Measurements from ENCODE around the gene C1QL2. TPM values are rescaled to one million over a fixed set of nuclear protein-coding genes. Genes with fewer than 3 reads are reported as not detected.

The C1QL2 gene
- polyA plus RNA-seq, 4 donors = not detected

DNA sequence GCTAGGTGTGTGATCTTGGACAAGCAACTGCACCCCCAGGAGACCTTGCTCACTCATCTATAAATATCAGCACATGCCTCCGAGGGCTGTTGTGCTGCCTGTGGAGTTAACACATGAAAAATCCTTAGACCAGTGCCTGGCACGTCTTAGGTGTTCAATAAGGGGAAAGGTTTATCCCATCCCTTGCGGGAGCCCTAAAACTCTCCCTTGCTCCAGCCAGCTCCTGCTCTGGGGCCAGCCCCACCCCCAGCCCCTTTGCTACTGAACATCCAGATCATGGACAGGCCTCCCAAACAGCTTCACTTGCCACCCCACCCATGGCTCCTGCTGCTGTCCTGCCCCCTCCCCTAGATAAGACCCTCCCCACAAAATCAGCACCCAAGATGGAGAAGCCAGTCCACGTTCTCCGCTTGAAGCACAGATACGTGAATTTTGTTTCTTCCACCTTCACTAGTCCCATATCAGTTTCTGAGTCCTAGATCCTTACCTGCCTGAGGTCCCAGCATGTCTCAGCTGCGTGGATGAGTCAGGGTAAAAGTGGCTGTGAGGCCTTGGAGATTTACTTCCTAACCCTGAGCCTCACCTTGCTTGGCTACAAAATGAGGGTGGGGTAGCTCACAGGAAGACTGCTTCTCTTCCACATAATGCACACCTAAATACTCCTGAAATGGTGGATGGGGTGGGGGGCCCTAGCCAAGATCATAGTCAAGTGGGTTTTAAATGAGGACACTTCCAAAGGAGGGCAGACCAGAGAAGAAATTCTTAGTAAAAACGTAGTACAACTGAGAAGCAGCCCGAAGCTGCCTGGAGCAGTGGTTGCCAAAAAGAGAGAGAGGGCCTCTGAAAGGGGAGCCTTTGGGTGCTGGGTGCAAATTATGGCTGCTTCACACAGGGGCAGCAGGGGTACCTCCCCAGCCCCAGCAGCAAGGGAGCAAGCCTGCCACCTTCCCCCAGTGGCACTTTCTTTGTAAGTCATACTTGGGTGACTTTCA is 40.4 kb downstream of the C1QL2 start:
- DNase-seq (no peak), FAIRE-seq (no peak)
- H3K36me3 ChIP-seq (ENCODE audit: control insufficient read depth in 3 of 3, insufficient read depth in 2 of 3, low read depth in 1 of 3, low read length in 3 of 3) = no peaks in the 10 kb centered on the region
- no peak overlapping the region for H3K4me3 ChIP-seq (ENCODE audit: low read depth in 1 of 3, low read length in 3 of 3)
- H3K9me3 ChIP-seq (ENCODE audit: control insufficient read depth in 2 of 2, insufficient read depth in 1 of 2, low read depth in 1 of 2, low read length in 1 of 2) = no peaks in the 10 kb centered on the region
- H3K27me3 ChIP-seq (ENCODE audit: control insufficient read depth in 3 of 3, insufficient read depth in 3 of 3, low read length in 3 of 3) = peaks cover 0 to 6% (median 1%) of the 10 kb centered on the region in 3 donors
- no peak overlapping the region for H3K27ac ChIP-seq (ENCODE audit: low read depth in 1 of 3, low read length in 2 of 3)
- no peaks in the 10 kb centered on the region for H3K4me1 ChIP-seq (ENCODE audit: control insufficient read depth in 3 of 3, insufficient read depth in 2 of 3, low read depth in 1 of 3, low read length in 2 of 3)
- WGBS, 3 donors = 65 to 71% (median 67%) methylated on average over 9 of the region's 9 CpGs

DNA sequence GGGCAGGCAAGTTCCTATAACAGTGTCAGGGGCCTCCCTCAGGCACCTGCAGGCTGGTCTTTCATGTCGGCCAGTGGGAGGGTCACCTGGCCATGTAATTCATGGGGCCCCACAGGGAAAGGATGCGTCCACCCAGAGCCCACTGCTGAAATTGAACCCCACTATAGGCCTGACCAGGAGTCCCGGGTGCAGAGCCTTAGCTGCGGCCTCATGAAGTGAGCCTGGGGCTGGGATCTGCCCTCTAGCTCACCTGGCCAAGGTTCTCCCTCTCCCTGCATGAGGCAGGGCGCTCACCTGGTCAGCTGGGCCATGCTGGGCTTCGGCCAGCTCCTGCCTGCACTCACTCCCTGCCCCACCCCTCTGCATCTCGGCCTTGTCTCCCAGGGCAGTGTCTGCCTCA is 41.1 kb downstream of the C1QL2 start:
- DNase-seq (no peak), FAIRE-seq (no peak)
- no peaks in the 10 kb centered on the region for H3K4me1 ChIP-seq (ENCODE audit: control insufficient read depth in 3 of 3, insufficient read depth in 2 of 3, low read depth in 1 of 3, low read length in 2 of 3)
- peaks cover 0 to under 1% of the 10 kb centered on the region in 2 donors for H3K9me3 ChIP-seq (ENCODE audit: control insufficient read depth in 2 of 2, insufficient read depth in 1 of 2, low read depth in 1 of 2, low read length in 1 of 2)
- 63 to 75% (median 63%) methylated on average over 6 to 7 of the region's 7 CpGs for WGBS, 3 donors
- no peaks in the 10 kb centered on the region for H3K36me3 ChIP-seq (ENCODE audit: control insufficient read depth in 3 of 3, insufficient read depth in 2 of 3, low read depth in 1 of 3, low read length in 3 of 3)
- peaks cover 0 to 6% (median 3%) of the 10 kb centered on the region in 3 donors for H3K27me3 ChIP-seq (ENCODE audit: control insufficient read depth in 3 of 3, insufficient read depth in 3 of 3, low read length in 3 of 3)
- H3K27ac ChIP-seq (ENCODE audit: low read depth in 1 of 3, low read length in 2 of 3) = no peak overlapping the region
- H3K4me3 ChIP-seq (ENCODE audit: low read depth in 1 of 3, low read length in 3 of 3) = no peak overlapping the region

DNA sequence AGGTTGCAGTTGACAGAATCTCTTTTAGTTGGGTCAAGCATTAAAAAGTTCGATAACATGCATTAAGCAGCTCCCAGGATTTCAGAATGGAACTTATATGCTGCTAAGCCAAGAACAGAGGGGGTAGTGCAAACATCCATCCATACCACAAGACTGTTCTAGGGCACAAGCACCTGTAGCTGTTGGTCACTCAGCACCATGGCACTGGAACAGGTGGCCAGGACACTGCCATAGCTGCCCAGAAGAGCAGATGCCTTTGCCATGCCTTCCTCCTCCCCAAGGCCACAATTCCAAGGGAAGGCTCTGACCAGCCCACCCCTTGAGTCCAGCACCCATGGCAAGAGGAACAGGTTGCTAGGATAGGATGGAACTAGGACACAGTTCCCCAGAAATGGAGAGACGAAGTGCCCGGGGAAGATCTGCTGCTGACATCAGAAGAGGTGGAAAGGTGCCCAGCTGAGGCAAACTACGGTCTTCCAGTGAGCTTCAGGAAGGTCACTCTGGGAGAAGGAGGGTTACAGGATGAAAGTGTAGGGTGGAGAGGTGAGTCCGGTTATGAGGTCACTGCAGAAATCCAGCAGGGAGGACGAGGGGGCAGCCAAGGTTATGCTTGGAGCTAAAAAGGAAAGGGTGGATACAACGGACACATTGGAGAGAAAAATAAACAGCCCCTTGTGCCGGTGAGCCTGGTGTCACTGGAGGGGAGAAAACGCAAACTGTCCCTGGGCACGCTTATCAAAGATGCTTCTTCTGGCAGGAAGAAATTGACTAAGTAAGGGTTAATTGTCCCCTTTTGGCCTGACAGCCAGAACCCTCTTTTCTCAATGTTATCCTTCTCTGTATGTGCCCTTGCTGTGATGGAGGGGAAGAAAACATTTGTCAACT is 41.9 kb downstream of the C1QL2 start:
- no peak overlapping the region for H3K27ac ChIP-seq (ENCODE audit: low read depth in 1 of 3, low read length in 2 of 3)
- 68 to 74% (median 73%) methylated on average over 10 of the region's 10 CpGs for WGBS, 3 donors
- no peaks in the 10 kb centered on the region for H3K36me3 ChIP-seq (ENCODE audit: control insufficient read depth in 3 of 3, insufficient read depth in 2 of 3, low read depth in 1 of 3, low read length in 3 of 3)
- FAIRE-seq = no peak
- DNase-seq = no peak
- peaks cover 0 to 4% of the 10 kb centered on the region in 2 donors for H3K9me3 ChIP-seq (ENCODE audit: control insufficient read depth in 2 of 2, insufficient read depth in 1 of 2, low read depth in 1 of 2, low read length in 1 of 2)
- H3K27me3 ChIP-seq (ENCODE audit: control insufficient read depth in 3 of 3, insufficient read depth in 3 of 3, low read length in 3 of 3) = peaks cover 0 to 8% (median 3%) of the 10 kb centered on the region in 3 donors
- no peaks in the 10 kb centered on the region for H3K4me1 ChIP-seq (ENCODE audit: control insufficient read depth in 3 of 3, insufficient read depth in 2 of 3, low read depth in 1 of 3, low read length in 2 of 3)
- H3K4me3 ChIP-seq (ENCODE audit: low read depth in 1 of 3, low read length in 3 of 3) = no peak overlapping the region

DNA sequence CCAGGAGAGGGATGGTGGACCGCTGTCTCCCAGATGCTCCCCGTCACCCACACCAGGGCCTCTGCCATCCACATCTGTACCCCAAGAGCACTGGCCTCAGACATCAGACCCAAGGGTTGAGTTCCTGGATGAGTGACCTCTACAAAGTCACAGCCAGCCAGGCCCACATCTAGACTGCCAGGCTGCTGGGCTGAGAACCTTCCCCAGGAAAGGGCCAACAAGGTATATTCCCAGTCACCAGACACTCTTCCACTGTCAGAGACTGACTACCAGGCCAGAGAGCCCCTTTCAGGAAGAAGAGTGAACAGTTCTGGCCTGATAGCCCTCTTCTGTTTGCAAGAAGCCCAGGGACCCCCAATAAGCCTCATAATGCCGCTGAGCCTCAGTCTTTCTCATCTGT is 44.3 kb downstream of the C1QL2 start:
- H3K4me3 ChIP-seq (ENCODE audit: low read depth in 1 of 3, low read length in 3 of 3) = no peak overlapping the region
- H3K4me1 ChIP-seq (ENCODE audit: control insufficient read depth in 3 of 3, insufficient read depth in 2 of 3, low read depth in 1 of 3, low read length in 2 of 3) = no peaks in the 10 kb centered on the region
- DNase-seq (no peak), FAIRE-seq (no peak)
- H3K36me3 ChIP-seq (ENCODE audit: control insufficient read depth in 3 of 3, insufficient read depth in 2 of 3, low read depth in 1 of 3, low read length in 3 of 3) = no peaks in the 10 kb centered on the region
- peaks cover 0 to 12% of the 10 kb centered on the region in 2 donors for H3K9me3 ChIP-seq (ENCODE audit: control insufficient read depth in 2 of 2, insufficient read depth in 1 of 2, low read depth in 1 of 2, low read length in 1 of 2)
- H3K27me3 ChIP-seq (ENCODE audit: control insufficient read depth in 3 of 3, insufficient read depth in 3 of 3, low read length in 3 of 3) = peaks cover 0 to 3% (median 2%) of the 10 kb centered on the region in 3 donors
- WGBS, 3 donors = 92 to 95% (median 95%) methylated on average over 3 of the region's 3 CpGs
- no peak overlapping the region for H3K27ac ChIP-seq (ENCODE audit: low read depth in 1 of 3, low read length in 2 of 3)

DNA sequence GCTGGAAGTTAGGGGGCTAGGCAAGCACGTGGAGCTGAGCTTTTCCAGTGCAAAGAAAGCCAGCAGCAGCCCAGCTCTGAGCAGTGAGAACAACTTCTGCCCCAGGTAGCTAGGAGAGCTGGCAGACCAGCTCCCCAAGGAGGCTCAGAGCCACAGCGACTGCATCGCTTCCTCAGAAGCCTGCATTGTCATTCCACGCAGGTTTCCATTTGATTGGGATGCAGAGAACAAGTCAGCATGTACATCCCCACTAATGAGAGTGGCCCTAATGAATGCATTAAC is 45.1 kb downstream of the C1QL2 start:
- Histone ChIP-seq H3K27ac (ENCODE audit: low read depth in 1 of 3, low read length in 2 of 3) (no peak overlapping the region), H3K36me3 (ENCODE audit: control insufficient read depth in 3 of 3, insufficient read depth in 2 of 3, low read depth in 1 of 3, low read length in 3 of 3) (no peaks in the 10 kb centered on the region), H3K9me3 (ENCODE audit: control insufficient read depth in 2 of 2, insufficient read depth in 1 of 2, low read depth in 1 of 2, low read length in 1 of 2) (peaks cover 0 to 12% of the 10 kb centered on the region in 2 donors), H3K27me3 (ENCODE audit: control insufficient read depth in 3 of 3, insufficient read depth in 3 of 3, low read length in 3 of 3) (peaks cover 0 to 3% (median 2%) of the 10 kb centered on the region in 3 donors), H3K4me3 (ENCODE audit: low read depth in 1 of 3, low read length in 3 of 3) (no peak overlapping the region), H3K4me1 (ENCODE audit: control insufficient read depth in 3 of 3, insufficient read depth in 2 of 3, low read depth in 1 of 3, low read length in 2 of 3) (no peaks in the 10 kb centered on the region)
- DNase-seq (no peak), FAIRE-seq (no peak)
- 68 to 72% (median 69%) methylated on average over 4 of the region's 4 CpGs for WGBS, 3 donors

DNA sequence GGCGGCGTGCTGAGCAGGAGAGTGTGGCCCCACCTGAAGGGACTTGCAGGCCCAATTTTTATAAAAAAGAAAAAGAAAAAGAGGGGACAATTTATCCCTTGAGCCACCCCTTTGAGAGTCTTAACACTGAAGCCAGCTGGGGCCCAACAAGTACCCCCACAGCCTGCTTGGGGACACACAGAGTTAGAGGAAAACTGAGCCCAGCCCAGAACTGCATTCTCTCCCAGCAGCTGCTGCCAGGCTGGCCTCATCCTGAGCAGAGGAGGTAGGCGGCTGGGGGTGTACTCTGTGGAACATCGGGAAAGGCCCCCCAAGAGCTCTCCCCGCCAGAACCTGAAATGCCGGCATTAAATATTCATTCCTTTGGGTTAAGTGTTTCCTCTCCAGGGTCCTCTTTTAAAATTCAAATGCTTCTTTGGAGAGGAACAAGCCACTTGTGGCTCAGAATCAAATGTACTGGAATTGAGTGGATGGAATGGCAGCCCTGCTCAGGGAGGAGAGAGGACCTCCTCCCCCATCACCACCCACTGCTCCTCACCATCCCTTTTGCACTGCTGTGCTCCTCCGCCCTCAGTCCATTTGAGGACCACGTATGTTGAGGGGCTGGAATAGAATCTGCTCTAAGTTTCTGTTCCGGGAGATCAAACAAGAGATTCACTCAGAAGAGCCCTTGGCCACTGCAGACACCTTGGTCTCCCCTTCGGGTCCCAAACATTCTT is 45.6 kb downstream of the C1QL2 start:
- 62 to 74% (median 65%) methylated on average over 10 of the region's 10 CpGs for WGBS, 3 donors
- H3K9me3 ChIP-seq (ENCODE audit: control insufficient read depth in 2 of 2, insufficient read depth in 1 of 2, low read depth in 1 of 2, low read length in 1 of 2) = peaks cover 0 to 12% of the 10 kb centered on the region in 2 donors
- H3K27me3 ChIP-seq (ENCODE audit: control insufficient read depth in 3 of 3, insufficient read depth in 3 of 3, low read length in 3 of 3) = peaks cover 0 to 3% (median 2%) of the 10 kb centered on the region in 3 donors
- H3K4me3 ChIP-seq (ENCODE audit: low read depth in 1 of 3, low read length in 3 of 3) = no peak overlapping the region
- no peaks in the 10 kb centered on the region for H3K36me3 ChIP-seq (ENCODE audit: control insufficient read depth in 3 of 3, insufficient read depth in 2 of 3, low read depth in 1 of 3, low read length in 3 of 3)
- H3K27ac ChIP-seq (ENCODE audit: low read depth in 1 of 3, low read length in 2 of 3) = no peak overlapping the region
- DNase-seq (no peak), FAIRE-seq (no peak)
- H3K4me1 ChIP-seq (ENCODE audit: control insufficient read depth in 3 of 3, insufficient read depth in 2 of 3, low read depth in 1 of 3, low read length in 2 of 3) = no peaks in the 10 kb centered on the region

DNA sequence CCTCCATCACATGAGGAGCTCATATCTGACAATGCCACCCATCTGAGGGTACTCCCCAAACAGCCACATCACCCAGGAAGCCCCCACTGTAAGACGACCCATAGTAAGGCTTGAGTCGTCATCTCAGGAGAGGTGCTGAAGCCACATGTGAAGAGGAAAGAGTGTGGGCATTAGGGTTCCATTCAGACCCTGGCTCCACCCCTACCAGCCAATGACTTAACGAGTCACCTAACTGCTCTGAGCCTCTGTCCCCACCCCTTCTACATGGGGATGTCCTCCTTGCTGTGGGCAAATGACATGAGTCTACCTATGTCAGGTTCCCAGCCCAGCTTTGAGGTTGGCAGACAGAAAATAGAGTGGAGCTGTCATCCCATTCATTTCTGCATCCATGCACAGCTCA is 46.3 kb downstream of the C1QL2 start:
- Histone ChIP-seq H3K27me3 (ENCODE audit: control insufficient read depth in 3 of 3, insufficient read depth in 3 of 3, low read length in 3 of 3) (peaks cover 0 to 3% (median 2%) of the 10 kb centered on the region in 3 donors), H3K36me3 (ENCODE audit: control insufficient read depth in 3 of 3, insufficient read depth in 2 of 3, low read depth in 1 of 3, low read length in 3 of 3) (no peaks in the 10 kb centered on the region), H3K27ac (ENCODE audit: low read depth in 1 of 3, low read length in 2 of 3) (no peak overlapping the region), H3K9me3 (ENCODE audit: control insufficient read depth in 2 of 2, insufficient read depth in 1 of 2, low read depth in 1 of 2, low read length in 1 of 2) (peaks cover 0 to 12% of the 10 kb centered on the region in 2 donors), H3K4me1 (ENCODE audit: control insufficient read depth in 3 of 3, insufficient read depth in 2 of 3, low read depth in 1 of 3, low read length in 2 of 3) (no peaks in the 10 kb centered on the region), H3K4me3 (ENCODE audit: low read depth in 1 of 3, low read length in 3 of 3) (no peak overlapping the region)
- DNase-seq (no peak), FAIRE-seq (no peak)
- WGBS, 3 donors = 60 to 65% (median 64%) methylated on average over 3 of the region's 3 CpGs
